Upper lobe of left lung (tissue), 4 donors: ENCODE measurements around the gene HTR6.

Source experiments
- CTCF ChIP-seq, 6 experiments: fragments of 450-650 bp in 4 of 6; fragments of 200-600 bp in 2 of 6; sonication (generic) in 2 of 6; IDR thresholded peaks; one replicate each; pipeline ENCODE4 v1.5.1; 2016 to 2019; ENCODE audit warnings: antibody characterized with exemption in 6 of 6
- POLR2A ChIP-seq, 4 donors: fragments of 450-650 bp; IDR thresholded peaks; one replicate each; pipeline ENCODE4 v1.5.1; 2016 to 2017; ENCODE audit warnings: antibody characterized with exemption in 4 of 4, mild to moderate bottlenecking in 2 of 4
- POLR2AphosphoS5 ChIP-seq, 2 donors: sonication (generic); formaldehyde crosslinking; IDR thresholded peaks; one replicate each; pipeline ENCODE4 v1.5.1; 2017; ENCODE audit warnings: antibody characterized with exemption in 2 of 2

GRCh38 chr1:19670787-19671186 lies 6.1 kb downstream of the HTR6 start:
- TF ChIP-seq POLR2A (IDR thresholded peaks at IDR 0.05) (no peak), CTCF (IDR thresholded peaks at IDR 0.05) (no peak), POLR2AphosphoS5 (IDR thresholded peaks at IDR 0.05) (no peak)
